ENCODE results near the gene CYP27B1. TPM values are rescaled to one million over a fixed set of nuclear protein-coding genes. Genes with fewer than 3 reads are reported as not detected.

Gene CYP27B1
- total and polyA plus RNA-seq, 10 of the 15 experiments (the other 5 are each of a cell fraction or from before 2014, with no cell fraction given): 0.10 to 2.7 (median 1.1) TPM

DNA sequence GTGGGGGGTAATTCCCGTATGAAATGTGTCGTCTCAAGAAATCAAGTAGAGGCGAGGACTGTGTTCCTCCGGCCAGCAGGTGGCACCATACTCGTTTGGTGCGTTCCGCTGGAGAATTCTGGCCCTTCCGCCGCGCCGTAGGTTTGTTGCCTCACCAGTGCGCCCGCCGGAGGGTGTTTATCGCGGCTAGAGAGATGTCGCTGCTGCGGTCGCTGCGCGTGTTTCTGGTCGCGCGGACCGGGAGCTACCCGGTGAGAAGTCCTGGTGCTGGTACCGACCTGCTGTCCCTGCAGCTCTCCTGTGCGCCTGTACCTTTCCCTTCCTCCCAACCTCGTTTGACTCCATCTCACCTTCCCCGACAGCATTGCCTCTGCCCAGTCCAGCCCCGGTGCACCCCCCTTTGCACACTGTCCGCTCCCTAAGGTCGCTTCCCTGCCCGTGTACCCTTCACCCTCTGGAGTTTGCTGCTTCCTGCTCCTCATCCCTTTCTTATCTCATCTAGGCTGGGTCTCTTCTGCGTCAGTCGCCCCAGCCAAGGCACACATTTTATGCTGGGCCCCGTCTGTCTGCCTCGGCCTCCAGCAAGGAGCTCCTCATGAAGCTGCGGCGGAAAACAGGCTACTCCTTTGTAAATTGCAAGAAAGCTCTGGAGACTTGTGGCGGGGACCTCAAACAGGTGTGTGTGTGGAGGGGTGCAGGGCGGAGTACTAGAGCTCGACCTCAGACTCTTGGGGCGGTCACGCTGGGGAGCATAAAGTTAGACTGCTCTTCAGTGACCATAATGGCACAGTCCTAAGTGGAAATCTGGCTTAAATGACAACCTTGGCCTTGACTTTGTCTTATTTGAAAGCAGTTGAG, 16.0 kb upstream of the CYP27B1 start, which contains the start of gene TSFM:
Gene TSFM (plus strand): TSS at position 180 of the 858 bp plus-strand sequence. CDS start 15 bp downstream, at position 195.
- H2AFZ ChIP-seq (ENCODE audit: control insufficient read depth, low read depth, low read length): peak within 1 kb of the TSS; percentile 75
- POLR2A ChIA-PET: interaction anchor here (0.5 to 1.5 kb wide), 6 partner anchors 10 to 161 kb away, joined by 3 to 11 read pairs (median 3); partner anchors contain the start of genes EEF1AKMT3 and METTL1
- in situ Hi-C loops (cut with MboI): no loop called here
- BruUV-seq (replicated peaks): no TSS peak
- H3K4me1 ChIP-seq (ENCODE audit: control insufficient read depth, insufficient read depth, low read length): peaks cover 8% of the 10 kb centered on the region; the same call in 1 of the 2 replicates
- H3K79me2 ChIP-seq (ENCODE audit: control insufficient read depth, insufficient read depth, low read length): peaks cover 15% of the 10 kb centered on the region
- CTCF ChIA-PET: interaction anchor here (0.7 to 2.7 kb wide), 18 partner anchors 9 to 175 kb away, joined by 3 to 12 read pairs (median 5); partner anchors contain the start of genes EEF1AKMT3 and METTL1
- FAIRE-seq: peak; percentile 99
- peak; percentile 68 for DNase-seq (ENCODE audit: low read depth, low spot score)
- peaks cover 0 to 14% of the 10 kb centered on the region in 2 experiments; a peak in 3 of 4 replicates for H3K36me3 ChIP-seq (ENCODE audit: control insufficient read depth in 2 of 2, insufficient read depth in 2 of 2, low read length in 1 of 2)
- peak within 1 kb of the TSS; percentile 91 for H3K9ac ChIP-seq (ENCODE audit: control insufficient read depth, insufficient read depth, low read length)
- intact Hi-C loops (cut with micrococcal nuclease; ENCODE audit: unreplicated experiment): loop anchor here (1.0 kb wide), 1 partner anchor 122 kb away; no protein-coding TSS in a partner anchor
- peak; percentile 96 for ATAC-seq
- peak within 1 kb of the TSS; percentile 89 for H3K4me2 ChIP-seq (ENCODE audit: control insufficient read depth, insufficient read depth)
- no peaks in the 10 kb centered on the region for H4K20me1 ChIP-seq (ENCODE audit: control insufficient read depth, insufficient read depth)
- H3K27ac ChIP-seq (ENCODE audit: control insufficient read depth, insufficient read depth): peak within 1 kb of the TSS; percentile 61
- no peaks in the 10 kb centered on the region for H3K9me3 ChIP-seq (replicated peaks; ENCODE audit: control insufficient read depth, insufficient read depth, low read length)
- RAD21 ChIA-PET (ENCODE audit: unreplicated experiment): interaction anchor here (0.6 to 1.4 kb wide), 5 partner anchors 26 to 325 kb away, joined by 3 to 5 read pairs (median 3); no protein-coding TSS in a partner anchor
- under 1% methylated on average over 45 of the region's 45 CpGs for WGBS (ENCODE audit: insufficient coverage, insufficient replicate concordance, low lambda C conversion rate, missing lambda C conversion rate)
- peak within 1 kb of the TSS; percentile 98 for H3K4me3 ChIP-seq
- no peaks in the 10 kb centered on the region for H3K27me3 ChIP-seq (replicated peaks in 1 of 2; ENCODE audit: control insufficient read depth in 2 of 2, insufficient read depth in 2 of 2, low read length in 1 of 2)
- SMC1A ChIA-PET (ENCODE audit: uncharacterized antibody, unreplicated experiment): interaction anchor here (0.6 to 2.3 kb wide), 6 partner anchors 17 to 114 kb away, joined by 3 to 6 read pairs (median 5); no protein-coding TSS in a partner anchor
- peak; percentile 45; the same call in 1 of the 2 replicates for TF ChIP-seq SMC3 (IDR thresholded peaks at IDR 0.05; ENCODE audit: borderline replicate concordance, low read length)
- TF ChIP-seq, protein P1, sequence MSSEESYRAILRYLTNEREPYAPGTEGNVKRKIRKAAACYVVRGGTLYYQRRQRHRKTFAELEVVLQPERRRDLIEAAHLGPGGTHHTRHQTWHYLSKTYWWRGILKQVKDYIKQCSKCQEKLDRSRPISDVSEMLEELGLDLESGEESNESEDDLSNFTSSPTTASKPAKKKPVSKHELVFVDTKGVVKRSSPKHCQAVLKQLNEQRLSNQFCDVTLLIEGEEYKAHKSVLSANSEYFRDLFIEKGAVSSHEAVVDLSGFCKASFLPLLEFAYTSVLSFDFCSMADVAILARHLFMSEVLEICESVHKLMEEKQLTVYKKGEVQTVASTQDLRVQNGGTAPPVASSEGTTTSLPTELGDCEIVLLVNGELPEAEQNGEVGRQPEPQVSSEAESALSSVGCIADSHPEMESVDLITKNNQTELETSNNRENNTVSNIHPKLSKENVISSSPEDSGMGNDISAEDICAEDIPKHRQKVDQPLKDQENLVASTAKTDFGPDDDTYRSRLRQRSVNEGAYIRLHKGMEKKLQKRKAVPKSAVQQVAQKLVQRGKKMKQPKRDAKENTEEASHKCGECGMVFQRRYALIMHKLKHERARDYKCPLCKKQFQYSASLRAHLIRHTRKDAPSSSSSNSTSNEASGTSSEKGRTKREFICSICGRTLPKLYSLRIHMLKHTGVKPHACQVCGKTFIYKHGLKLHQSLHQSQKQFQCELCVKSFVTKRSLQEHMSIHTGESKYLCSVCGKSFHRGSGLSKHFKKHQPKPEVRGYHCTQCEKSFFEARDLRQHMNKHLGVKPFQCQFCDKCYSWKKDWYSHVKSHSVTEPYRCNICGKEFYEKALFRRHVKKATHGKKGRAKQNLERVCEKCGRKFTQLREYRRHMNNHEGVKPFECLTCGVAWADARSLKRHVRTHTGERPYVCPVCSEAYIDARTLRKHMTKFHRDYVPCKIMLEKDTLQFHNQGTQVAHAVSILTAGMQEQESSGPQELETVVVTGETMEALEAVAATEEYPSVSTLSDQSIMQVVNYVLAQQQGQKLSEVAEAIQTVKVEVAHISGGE (CRISPR knock-in tag; IDR thresholded peaks at IDR 0.05): no peak
- TF ChIP-seq EZH2 (IDR thresholded peaks at IDR 0.05; ENCODE audit: borderline replicate concordance, control insufficient read depth, low read depth, low read length): no peak
- TF ChIP-seq YY1 (IDR thresholded peaks at IDR 0.05; ENCODE audit: low read depth, low read length): peak; percentile 88
- no peak for TF ChIP-seq ZSCAN29 (IDR thresholded peaks at IDR 0.05)
- TF ChIP-seq, protein P2, sequence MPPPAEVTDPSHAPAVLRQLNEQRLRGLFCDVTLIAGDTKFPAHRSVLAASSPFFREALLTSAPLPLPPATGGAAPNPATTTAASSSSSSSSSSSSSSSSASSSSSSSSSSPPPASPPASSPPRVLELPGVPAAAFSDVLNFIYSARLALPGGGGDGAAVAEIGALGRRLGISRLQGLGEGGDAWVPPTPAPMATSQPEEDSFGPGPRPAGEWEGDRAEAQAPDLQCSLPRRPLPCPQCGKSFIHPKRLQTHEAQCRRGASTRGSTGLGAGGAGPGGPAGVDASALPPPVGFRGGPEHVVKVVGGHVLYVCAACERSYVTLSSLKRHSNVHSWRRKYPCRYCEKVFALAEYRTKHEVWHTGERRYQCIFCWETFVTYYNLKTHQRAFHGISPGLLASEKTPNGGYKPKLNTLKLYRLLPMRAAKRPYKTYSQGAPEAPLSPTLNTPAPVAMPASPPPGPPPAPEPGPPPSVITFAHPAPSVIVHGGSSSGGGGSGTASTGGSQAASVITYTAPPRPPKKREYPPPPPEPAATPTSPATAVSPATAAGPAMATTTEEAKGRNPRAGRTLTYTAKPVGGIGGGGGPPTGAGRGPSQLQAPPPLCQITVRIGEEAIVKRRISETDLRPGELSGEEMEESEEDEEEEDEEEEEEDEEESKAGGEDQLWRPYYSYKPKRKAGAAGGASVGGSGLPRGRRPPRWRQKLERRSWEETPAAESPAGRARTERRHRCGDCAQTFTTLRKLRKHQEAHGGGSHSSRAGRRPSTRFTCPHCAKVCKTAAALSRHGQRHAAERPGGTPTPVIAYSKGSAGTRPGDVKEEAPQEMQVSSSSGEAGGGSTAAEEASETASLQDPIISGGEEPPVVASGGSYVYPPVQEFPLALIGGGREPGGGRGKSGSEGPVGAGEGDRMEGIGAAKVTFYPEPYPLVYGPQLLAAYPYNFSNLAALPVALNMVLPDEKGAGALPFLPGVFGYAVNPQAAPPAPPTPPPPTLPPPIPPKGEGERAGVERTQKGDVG (CRISPR knock-in tag; IDR thresholded peaks at IDR 0.05): no peak
- peak in 1 of 2 experiments; percentile 82; a peak in 1 of 4 replicates for TF ChIP-seq SRF (IDR thresholded peaks at IDR 0.05; ENCODE audit: low read depth in 2 of 2, low read length in 2 of 2)
- TF ChIP-seq STAT1 (conservative IDR thresholded peaks at IDR 0.05): peak; percentile 77; the same call in 1 of the 2 replicates
- no peak for TF ChIP-seq YBX1 (IDR thresholded peaks at IDR 0.05)
- 0 out of 2 replicates have a peak, but pooled peaks have one; percentile 62 for TF ChIP-seq PAX5 (IDR thresholded peaks at IDR 0.05; ENCODE audit: borderline replicate concordance, low read depth, low read length)
- TF ChIP-seq PAX8 (IDR thresholded peaks at IDR 0.05): no peak
- TF ChIP-seq SPI1 (IDR thresholded peaks at IDR 0.05; ENCODE audit: borderline replicate concordance, insufficient read depth, low read depth, low read length): 0 out of 2 replicates have a peak, but pooled peaks have one; percentile 1
- peak; percentile 59; the same call in 1 of the 2 replicates for TF ChIP-seq GABPA (IDR thresholded peaks at IDR 0.05; ENCODE audit: low read depth)

Data from GM12878 (cell line).